Kidney (tissue), 14 donors: ENCODE data around the gene TSGA10IP. TPM values are rescaled to one million over a fixed set of nuclear protein-coding genes. Genes with fewer than 3 reads are reported as not detected.

Experiments
- DNase-seq, 5 donors: peaks; one replicate each; pipeline ENCODE4 v3.0.0-alpha.2; 2013 to 2020
- FAIRE-seq: peaks from 2 replicates; lab custom pipeline; 2012; peaks lifted over from hg19 to GRCh38; lab: Jason Lieb, UNC
- H3K27ac ChIP-seq, 2 donors: one replicate each; pipeline ENCODE4 v1.7.0; 2013; ENCODE audit warnings: low read depth in 2 of 2, low read length in 2 of 2, inconsistent platforms in 1 of 2
- H3K27me3 ChIP-seq: one replicate; pipeline ENCODE4 v1.7.1; 2013; ENCODE audit warnings: low read length, inconsistent platforms; ENCODE audit not compliant: control insufficient read depth, insufficient read depth
- H3K36me3 ChIP-seq, 3 donors: one replicate each; pipeline versions ENCODE4 v1.7.0 to v1.7.1; 2013; ENCODE audit warnings: low read length in 3 of 3, control low read depth in 1 of 3, inconsistent platforms in 1 of 3; ENCODE audit not compliant: insufficient read depth in 3 of 3, control insufficient read depth in 2 of 3
- H3K4me1 ChIP-seq, 3 donors: one replicate each; pipeline versions ENCODE4 v1.7.0 to v1.7.1; 2013; ENCODE audit warnings: low read length in 3 of 3, inconsistent platforms in 1 of 3, low read depth in 1 of 3; ENCODE audit not compliant: control insufficient read depth in 2 of 3, insufficient read depth in 2 of 3
- H3K4me3 ChIP-seq, 3 donors: one replicate each; pipeline versions ENCODE4 v1.7.0 to v1.8.1; 2013; ENCODE audit warnings: low read length in 3 of 3, control low read depth in 1 of 3, inconsistent platforms in 1 of 3
- H3K9ac ChIP-seq, 3 donors: one replicate each; pipeline versions ENCODE4 v1.7.0 to v1.7.1; 2013; ENCODE audit warnings: low read length in 3 of 3, control low read depth in 1 of 3, inconsistent platforms in 1 of 3
- H3K9me3 ChIP-seq, 3 donors: one replicate each; pipeline versions ENCODE4 v1.7.0 to v1.7.1; 2013; ENCODE audit warnings: low read length in 3 of 3, control low read depth in 1 of 3, inconsistent platforms in 1 of 3; ENCODE audit not compliant: control insufficient read depth in 2 of 3, insufficient read depth in 1 of 3
- intact Hi-C: fragments of 100-400 bp; cut with DNase I; formaldehyde crosslinking; loops from one replicate; pipeline ENCODE4 v1.11.1; 2022
- polyA plus RNA-seq: library from polyadenylated mRNA; stranded (reverse); fragments of 350-450 nt; fragmentation: Illumina TruSeq; extraction: RNeasy Lipid Tissue Mini Kit (QIAGEN cat#74804); gene quantifications from one replicate; pipeline ENCODE4 v1.2.3, GENCODE V29; 2014; ENCODE audit warnings: low read depth, low replicate concordance; ENCODE audit not compliant: insufficient read depth
- total RNA-seq: library from RNA; stranded (reverse); fragmentation: NEBNext Ultra II Directional; extraction: Animal tissue kit (Norgen Biotek cat#: 25700); gene quantifications from one replicate; pipeline ENCODE4 v1.2.1, GENCODE V29; 2021
- TF ChIP-seq, protein P1 (sequence below): IDR thresholded peaks from 3 replicates; pipeline ENCODE4 v1.5.1; 2012; ENCODE audit warnings: mild to moderate bottlenecking, moderate library complexity, borderline replicate concordance; ENCODE audit not compliant: insufficient read depth; ENCODE audit errors: extremely low read depth
- donor health status: control.
- donor health status: control.
- donor health status: control.
- donor health status: control.
- donor health status: control.
- donor health status: DM: yes; HTN: yes; CAD: no.
- donor health status: Normal renal cell carcinoma (clear cell type).

Gene TSGA10IP
- total and polyA plus RNA-seq, 2 donors from 2014 or later, result not detected

DNA sequence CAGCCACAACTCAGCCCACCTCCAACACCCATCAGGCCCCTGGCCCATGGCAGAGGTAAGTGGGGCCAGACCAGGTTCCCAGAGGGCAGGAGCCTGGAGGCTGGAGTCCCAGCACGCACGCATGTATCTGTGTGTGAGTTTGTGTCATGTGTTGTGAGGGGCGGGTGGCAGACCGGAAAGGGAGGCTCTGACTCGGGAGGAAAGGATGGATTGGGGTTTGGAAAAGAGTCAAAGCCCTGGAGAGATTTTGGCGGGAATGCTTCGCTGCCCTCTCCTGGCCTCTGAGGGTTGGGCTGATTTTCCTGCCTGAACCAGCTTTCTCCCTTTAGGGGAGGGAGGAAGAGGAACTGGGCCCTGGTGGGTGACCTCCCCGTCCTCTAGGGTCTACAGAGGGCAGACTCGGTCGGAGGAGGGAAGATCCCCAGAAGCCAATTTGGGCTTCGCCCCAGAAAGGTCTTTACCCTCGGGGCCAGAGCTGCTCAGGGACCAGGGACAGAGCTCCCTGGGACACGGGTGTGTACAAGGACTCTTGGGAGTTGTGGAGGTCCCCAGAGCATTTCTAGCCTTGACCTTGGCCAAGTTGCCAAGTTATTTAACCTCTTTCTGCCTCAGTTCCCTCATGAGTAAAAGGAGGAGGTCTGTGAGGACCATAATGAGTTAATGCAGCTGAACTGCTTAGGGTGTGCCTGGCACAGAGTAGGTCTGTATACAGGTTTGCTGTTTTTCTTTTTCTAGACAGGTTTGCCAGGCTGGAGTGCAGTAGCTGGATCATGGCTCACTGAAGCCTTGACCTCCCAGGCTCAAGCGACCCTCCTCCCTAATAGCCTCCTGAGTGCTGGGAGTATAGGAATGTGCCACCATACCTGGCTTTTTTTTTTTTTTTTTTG is 33.4 kb upstream of the TSGA10IP start:
- Histone ChIP-seq H3K9me3 (no peaks in the 10 kb centered on the region), H3K27ac (peak overlapping the region in 1 of 2 donors; percentile 5), H3K4me1 (peaks cover 0 to 21% (median 7%) of the 10 kb centered on the region in 3 donors), H3K27me3 (no peaks in the 10 kb centered on the region), H3K4me3 (no peak overlapping the region), H3K36me3 (no peaks in the 10 kb centered on the region), H3K9ac (peak overlapping the region in 2 of 3 donors; percentile 3 to 16)
- no peak for FAIRE-seq
- intact Hi-C loops, result no loop called here
- peak; percentile 54 to 89 (median 75) for DNase-seq
- TF ChIP-seq, protein P1, sequence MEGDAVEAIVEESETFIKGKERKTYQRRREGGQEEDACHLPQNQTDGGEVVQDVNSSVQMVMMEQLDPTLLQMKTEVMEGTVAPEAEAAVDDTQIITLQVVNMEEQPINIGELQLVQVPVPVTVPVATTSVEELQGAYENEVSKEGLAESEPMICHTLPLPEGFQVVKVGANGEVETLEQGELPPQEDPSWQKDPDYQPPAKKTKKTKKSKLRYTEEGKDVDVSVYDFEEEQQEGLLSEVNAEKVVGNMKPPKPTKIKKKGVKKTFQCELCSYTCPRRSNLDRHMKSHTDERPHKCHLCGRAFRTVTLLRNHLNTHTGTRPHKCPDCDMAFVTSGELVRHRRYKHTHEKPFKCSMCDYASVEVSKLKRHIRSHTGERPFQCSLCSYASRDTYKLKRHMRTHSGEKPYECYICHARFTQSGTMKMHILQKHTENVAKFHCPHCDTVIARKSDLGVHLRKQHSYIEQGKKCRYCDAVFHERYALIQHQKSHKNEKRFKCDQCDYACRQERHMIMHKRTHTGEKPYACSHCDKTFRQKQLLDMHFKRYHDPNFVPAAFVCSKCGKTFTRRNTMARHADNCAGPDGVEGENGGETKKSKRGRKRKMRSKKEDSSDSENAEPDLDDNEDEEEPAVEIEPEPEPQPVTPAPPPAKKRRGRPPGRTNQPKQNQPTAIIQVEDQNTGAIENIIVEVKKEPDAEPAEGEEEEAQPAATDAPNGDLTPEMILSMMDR, result peak; percentile 37

DNA sequence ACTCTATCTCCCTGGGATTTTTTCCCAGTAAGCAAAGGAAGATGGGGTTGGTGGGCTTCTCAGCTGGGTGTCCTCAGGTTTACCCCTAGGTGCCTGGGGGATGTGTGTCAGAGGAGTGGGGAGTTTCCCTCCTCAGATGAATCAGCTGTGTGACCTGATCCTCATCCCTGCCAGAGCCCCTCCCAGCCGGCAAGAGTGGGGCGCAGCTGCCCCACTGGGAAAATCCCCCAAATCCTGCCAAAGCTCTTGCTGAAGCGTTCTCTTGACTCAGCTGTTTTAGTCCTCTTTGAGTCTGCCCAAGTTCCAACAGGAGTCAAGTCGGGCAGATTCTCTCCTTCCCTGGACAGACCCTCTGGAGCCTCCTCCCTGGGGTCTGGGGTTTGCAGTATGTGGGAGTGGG is 32.4 kb upstream of the TSGA10IP start:
- no peaks in the 10 kb centered on the region for H3K36me3 ChIP-seq
- no peaks in the 10 kb centered on the region for H3K9me3 ChIP-seq
- H3K9ac ChIP-seq, result no peak overlapping the region
- no peak overlapping the region for H3K4me3 ChIP-seq
- H3K27me3 ChIP-seq, result no peaks in the 10 kb centered on the region
- H3K27ac ChIP-seq, result no peak overlapping the region
- DNase-seq (no peak), FAIRE-seq (no peak)
- intact Hi-C loops, result no loop called here
- peaks cover 0 to 30% (median 14%) of the 10 kb centered on the region in 3 donors for H3K4me1 ChIP-seq
- TF ChIP-seq, protein P1, result no peak

DNA sequence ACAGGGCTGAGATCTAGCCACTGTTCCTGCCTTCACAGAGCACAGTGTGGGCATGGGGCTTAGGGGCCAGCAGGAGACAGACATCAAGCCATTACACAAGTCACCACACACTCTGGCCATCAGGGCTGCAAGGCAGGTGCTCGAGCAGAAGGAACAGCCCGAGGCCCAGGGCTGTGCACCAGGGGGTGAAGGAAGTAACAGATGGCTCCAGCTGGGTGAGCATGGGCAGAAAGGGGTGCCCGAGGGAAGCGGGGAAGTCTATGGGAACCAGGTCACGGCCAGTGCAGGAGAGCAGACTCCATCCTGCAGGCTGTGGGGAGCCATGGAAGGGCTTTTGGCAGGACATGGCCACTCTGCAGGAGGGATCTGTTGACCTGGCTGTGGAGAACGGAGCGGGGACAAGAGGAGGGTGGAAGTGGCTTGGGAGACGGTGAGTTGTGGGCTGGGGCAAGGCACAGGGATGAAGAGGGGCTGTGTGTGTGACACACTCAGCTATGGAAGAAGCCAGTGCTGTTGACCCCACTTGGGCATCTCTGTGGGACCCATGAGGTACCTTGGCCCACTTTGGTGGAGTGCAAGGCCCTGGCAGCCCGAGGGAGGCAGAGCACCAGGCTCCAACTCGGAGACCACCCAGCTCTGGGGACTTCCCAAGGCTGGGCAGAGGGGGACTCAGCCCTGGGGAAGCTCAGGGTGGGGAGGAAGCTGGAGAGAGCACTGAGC is 30.0 kb upstream of the TSGA10IP start:
- DNase-seq, result no peak
- Histone ChIP-seq H3K36me3 (no peaks in the 10 kb centered on the region), H3K27me3 (no peaks in the 10 kb centered on the region), H3K27ac (peak overlapping the region; percentile 43 to 59), H3K9ac (no peak overlapping the region), H3K4me3 (no peak overlapping the region), H3K9me3 (no peaks in the 10 kb centered on the region), H3K4me1 (peaks cover 0 to 37% (median 15%) of the 10 kb centered on the region in 3 donors)
- TF ChIP-seq, protein P1, result no peak
- intact Hi-C loops, result no loop called here
- no peak for FAIRE-seq
